SIG-M5 treated with dmso at 0.1 percent for 504 hours (cell line): ENCODE data around the gene ALG8.
"Not testable (repeated sequence)": the region's sequence is repeated elsewhere in the genome, so short reads cannot be mapped to it uniquely, and the experiment has no call there.

ENCODE experiments used
- DNase-seq: peaks from one replicate; lab custom pipeline; 2025; ENCODE audit not compliant: unreplicated experiment; lab: John Stamatoyannopoulos, UW

ALG8 gene

DNA sequence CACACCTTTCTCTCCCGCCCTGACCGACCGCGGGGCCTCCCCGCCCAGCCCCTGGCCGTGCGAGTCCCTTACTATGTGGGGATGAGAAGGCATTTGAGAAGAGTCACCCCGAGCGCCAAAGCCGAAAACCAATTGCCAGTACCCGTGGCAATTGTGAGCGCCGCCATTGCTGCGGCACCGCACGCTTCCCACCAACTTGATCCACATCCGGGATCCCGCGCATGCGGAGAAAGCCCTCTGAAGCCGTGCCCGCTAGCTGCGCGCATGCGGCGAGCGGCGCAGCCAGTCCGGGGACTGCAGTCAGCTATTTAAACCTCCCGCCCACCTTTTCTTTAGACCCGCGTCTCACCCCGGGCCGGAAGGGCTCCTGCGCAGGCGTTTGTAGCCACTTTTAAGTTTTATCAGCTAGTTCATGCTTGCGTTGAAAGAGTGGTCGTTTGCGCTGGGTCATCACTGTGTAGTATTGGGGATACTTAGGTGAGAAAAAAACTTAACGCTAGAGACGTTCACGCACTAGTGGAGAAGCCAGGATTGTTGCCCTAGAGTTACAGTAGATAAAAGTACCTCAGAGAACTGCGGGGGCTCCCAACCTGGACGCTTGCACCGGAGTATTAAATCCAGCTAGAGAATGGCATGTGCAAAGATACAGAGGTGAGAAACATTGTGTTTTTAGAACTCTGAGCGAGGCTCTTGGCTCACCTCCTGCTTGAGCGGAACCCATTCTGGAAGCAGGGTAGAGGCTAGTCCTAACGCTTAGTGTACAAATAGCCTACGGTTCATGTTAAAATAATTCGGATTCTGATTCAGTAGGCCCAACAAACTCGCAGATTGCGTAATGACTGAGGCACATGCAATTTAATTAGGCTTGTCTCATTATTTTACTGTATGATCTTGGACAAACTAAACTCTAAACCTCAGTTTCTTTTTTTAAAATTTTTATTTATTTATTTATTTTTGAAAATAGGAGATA lies at the start of gene ALG8:
TSS of gene ALG8 (minus strand) at position 205 of the 970 bp plus-strand sequence. CDS start at position 167, 38 bp downstream.
- DNase-seq = peak; percentile 92

GRCh38 chr11:78188286-78189173 lies 49.1 kb upstream of the ALG8 start, which contains the start of the genes KCTD21 and USP35:
Gene KCTD21 (minus strand): TSS chr11:78188626. CDS start chr11:78174554, 14,072 bp downstream.
Gene USP35 (plus strand): TSS chr11:78188919. CDS start chr11:78196246, 7,327 bp downstream.
- peak; percentile 94 for DNase-seq

GRCh38 chr11:78187366-78188285 lies 48.2 kb upstream of the ALG8 start:
- no peak for DNase-seq

GRCh38 chr11:78181185-78181584 lies 41.8 kb upstream of the ALG8 start:
- DNase-seq = peak; percentile 54

GRCh38 chr11:78180751-78181150 lies 41.3 kb upstream of the ALG8 start:
- DNase-seq = no peak

- DNase-seq = no peak
Measured at GRCh38 chr11:78179459-78180071, 40.1 kb upstream of the ALG8 start.

- no peak for DNase-seq
Measured at GRCh38 chr11:78177216-78177615, 37.8 kb upstream of the ALG8 start.

GRCh38 chr11:78176605-78177141 lies 37.2 kb upstream of the ALG8 start:
- no peak for DNase-seq

DNA sequence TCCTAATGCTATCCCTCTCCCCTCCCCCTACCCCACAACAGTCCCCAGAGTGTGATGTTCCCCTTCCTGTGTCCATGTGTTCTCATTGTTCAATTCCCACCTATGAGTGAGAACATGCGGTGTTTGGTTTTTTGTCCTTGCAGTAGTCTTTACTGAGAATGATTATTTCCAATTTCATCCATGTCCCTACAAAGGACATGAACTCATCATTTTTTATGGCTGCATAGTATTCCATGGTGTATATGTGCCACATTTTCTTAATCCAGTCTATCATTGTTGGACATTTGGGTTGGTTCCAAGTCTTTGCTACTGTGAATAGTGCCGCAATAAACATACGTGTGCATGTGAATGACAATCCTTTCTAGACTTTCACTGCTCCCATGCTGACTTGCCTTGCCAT lies 36.4 kb upstream of the ALG8 start:
- not testable (repeated sequence) for DNase-seq

GRCh38 chr11:78171951-78172350 lies 32.5 kb upstream of the ALG8 start:
- no peak for DNase-seq

- DNase-seq = no peak
Measured at GRCh38 chr11:78170874-78171549, 31.6 kb upstream of the ALG8 start.

- DNase-seq = no peak
Measured at GRCh38 chr11:78170413-78170812, 31.0 kb upstream of the ALG8 start.

GRCh38 chr11:78168539-78169477 lies 29.4 kb upstream of the ALG8 start:
- no peak for DNase-seq

GRCh38 chr11:78166855-78167469 lies 27.5 kb upstream of the ALG8 start:
- DNase-seq = no peak

GRCh38 chr11:78164471-78164870 lies 25.0 kb upstream of the ALG8 start:
- no peak for DNase-seq

DNA sequence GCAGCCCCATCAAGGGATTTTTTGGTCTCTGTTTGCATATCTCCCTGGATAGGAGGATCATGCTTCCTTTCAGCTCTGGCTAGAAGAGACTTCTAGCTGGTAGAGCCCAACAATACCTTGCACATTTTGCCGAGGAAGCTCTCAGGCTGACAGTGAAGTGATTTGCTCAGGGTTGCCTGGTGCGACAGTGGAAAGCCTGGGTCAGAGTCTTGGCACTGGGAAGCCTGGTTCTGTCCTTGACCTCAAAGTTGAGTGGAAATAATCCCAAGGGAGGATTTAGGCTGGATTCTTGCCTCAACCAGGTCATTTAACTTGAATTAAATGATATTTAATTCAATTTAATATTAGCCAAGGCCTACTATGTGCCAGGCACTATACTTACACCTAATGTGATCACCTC lies 24.4 kb upstream of the ALG8 start:
- no peak for DNase-seq

DNA sequence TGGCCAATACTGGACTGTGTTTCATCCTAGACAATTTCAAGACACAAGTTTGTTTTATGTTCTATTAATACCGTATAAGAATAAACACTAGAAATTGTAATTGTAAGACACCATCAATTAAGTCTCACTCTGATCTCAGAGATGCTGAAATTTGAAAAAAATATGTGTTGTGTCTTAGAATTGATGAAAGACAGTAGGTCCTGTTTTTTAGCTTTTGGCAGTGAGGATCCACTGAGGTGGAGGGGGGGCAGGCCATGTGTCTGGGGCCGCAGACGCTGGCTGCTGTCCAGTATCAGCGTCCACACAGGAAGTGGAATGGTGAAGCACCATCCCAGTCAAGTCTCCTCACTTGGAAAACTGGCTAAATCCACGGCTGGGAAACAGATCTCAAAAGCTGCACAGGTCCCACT lies 22.5 kb upstream of the ALG8 start:
- no peak for DNase-seq

DNA sequence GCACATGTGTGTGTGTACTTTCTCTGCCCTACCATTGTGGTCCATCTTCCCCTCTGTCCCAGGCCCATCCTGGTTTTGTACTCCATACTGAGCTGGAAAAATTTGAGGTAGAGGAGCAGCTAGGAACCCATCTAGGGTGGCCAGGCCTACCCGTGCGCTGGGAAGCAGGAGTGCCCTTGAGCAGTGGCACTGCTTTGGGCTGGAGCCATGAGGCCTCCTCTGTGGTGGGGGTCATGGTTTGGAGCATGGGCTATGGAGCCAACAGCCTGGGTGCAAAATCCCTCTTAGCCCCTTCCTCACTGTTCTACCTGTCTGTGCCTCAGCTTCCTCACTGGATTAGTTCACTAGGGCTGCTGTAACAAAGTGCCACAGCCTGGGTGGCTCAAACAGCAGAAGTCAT lies 21.9 kb upstream of the ALG8 start:
- DNase-seq = no peak
